NCI-H2081 (cell line): ENCODE results near the gene NIN.

Experiments
- DNase-seq, 2 experiments: peaks; one replicate each; lab custom pipeline; 2025; lab: John Stamatoyannopoulos, UW

The NIN gene

DNA sequence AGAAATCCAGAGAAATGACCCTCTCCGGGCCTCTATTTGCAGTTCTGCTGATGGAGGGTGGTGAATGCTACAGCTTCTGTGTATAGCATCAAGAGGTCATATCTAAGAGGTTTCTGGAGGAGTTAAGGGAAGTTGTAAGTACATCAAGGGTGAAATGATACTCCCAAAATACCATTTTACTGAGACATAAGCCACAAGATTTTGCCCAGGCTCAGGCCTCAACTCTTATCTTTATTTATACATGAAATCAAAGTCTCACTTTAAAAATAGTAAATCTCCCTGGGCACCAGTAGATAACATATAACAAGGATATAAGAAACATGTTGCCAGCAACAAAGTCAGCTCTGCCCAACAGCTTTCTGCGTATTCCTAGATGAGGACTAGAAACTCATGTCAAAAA lies 40.4 kb downstream of the NIN start:
- DNase-seq, result no peak

DNA sequence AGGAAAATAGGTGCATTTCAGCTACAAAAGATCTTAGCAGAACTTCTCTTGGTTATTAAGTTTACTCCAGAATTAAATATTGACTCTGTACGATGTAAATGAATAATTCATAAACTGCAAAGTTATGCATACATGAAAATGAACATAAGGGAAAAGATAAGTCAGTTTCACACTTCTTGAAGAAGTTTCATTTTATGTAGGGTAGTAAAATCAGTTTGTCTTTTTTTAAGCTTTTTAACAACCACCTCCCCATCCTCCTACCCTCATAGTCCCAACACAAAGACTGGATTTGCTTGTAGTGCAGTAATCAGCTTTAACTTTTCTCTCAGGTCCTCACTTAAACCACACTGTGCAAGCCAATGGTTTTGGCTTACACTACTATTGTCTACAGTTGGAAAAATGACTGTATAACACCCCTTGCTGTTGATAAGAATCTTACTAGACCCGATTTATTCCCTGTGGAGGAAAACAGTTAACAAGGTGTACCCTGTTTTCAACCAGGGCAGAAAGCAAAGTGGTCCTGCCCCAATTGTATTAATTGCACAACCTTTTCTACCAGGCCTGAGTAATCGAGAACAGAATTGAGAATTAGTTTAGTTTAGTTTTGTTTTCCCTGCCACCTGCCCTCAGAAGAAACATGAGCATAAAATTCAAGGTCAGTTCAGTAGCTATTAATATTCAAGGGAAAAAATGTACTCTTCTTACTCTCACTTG lies 44.1 kb downstream of the NIN start:
- DNase-seq, result no peak

DNA sequence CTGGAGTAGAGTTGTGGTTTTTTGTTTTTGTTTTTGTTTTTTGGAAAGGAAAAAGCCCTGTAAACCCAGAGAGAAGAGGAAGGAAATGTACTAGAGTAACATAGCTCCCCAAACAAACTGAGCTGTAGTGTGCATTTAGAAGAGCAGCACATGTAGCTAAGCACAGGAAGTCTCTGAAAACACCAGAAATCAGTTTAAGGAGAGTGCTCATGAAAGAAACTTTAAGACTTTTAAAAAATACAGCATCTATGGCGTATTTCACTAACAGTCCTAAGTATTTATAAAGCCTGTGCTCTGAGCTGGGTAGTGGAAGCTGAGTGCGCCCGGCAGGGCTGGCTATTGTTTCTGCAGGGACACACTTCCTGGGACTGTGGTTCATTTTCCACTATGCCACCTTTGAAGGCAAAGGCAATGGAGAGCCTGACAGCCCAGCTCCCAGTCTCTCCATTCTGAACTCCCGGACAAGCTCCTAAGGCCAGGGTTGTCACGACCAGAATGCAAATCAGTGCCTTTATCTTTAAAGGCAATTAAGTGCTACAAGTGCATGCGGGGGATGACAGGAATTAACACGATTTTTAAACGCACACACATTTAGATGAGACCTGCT lies 45.4 kb downstream of the NIN start:
- no peak for DNase-seq

DNA sequence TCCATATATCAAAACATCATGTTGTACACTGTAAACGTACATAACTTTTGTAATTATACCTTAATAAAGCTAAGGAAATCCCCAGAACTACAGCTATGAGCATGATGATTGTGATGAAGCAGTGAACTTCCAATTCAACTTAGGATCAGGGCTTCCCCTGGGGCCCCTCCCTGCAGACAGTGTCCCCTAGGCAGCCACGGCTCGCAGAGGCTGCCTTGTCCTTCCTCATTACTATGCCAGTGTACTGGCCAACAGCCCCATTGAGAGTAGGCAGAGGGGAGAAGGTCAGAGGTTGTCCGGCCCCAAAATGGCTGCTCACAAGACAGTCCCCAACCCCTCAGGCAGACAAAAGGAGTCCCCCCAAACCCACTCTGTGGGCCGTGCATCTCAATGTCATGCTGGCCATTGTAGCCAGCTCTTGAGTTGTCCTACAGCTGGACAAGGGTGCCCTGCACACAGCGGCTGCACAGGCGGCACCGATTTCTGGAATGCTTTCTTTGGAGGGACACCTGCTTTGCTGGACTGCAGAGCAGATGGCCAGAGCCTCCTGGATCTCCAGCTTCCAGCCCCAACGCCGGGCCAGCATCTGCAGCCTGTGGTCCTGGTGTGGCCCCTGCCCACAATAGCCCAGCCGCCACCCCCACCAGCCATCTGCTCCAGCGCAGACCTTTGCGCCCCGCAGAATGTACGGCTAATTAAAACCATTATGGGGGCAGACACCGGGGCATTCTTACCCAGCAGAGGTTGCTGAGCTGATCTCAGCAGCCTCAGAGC lies 46.1 kb downstream of the NIN start:
- no peak for DNase-seq

DNA sequence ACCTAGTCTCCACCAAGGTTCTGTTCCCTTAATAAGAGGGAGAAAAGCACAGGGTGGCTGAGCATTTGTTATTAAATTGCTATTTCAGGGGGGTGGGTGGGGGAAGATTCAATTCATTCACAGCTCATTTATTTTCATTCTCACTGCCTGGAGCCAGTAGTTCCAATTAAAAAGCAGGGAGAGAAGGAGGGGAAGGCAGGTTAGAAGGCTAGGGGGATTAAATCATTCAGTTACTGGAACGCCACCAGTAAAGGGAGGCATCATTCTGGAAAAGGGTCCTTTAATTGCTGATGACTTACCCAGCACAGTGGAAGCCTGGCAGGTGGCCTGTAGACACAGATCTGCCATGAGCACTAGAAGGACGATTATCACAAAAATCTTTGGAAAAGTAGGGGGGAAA lies 47.4 kb downstream of the NIN start:
- DNase-seq, result peak in 1 of 2 experiments; percentile 23

DNA sequence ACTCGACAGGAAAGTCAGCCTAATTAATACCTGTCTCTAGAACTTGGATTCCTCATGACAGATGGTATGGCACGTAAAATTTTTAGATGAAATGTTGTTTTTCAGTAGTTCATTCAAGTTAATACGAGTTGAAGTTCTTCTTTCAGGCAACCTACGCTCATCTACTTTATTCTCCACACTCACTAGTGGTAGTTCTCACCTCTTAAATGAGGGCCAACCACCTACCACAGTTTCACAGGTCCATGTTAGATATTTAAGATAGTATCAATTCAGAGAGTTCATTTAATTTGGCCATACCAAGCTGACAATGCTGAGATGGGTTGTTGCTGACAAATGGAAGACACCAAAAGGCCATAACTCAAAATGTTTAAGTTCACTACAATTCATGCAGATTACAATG lies 50.6 kb downstream of the NIN start:
- DNase-seq, result no peak

DNA sequence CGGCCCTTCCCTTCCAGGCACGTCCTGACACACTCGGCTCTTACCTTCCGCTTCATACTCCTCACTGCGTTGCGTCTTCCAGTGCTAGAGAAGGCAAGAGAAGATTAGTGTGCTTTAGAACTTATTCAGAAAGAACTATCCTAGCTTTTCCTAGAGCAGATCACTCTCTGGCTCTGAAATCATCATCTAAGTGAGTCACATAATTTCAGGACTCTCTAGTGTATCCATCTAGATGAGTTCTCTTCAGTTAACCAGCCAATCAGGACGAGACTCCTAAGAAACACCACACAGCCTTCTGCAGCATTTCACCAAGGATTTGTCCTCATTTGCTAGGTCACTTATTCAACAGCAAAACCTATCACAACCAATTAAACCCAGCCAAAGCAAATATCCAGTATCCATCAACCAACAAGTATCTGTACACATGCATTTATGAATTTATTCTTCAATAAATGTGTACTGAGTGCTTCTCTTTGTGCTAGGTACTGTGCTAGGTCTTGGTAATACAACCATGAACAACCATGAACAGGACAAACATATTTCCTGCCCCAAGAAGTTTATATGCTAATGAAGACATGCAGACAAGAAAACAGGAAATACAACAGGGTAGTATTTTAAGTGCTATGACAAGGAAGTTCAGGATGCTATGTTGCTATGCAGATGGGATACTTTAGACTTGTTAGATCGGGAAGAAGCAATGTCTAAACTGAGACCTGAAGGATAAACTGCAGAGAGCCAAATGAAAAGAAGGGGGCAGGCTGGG lies 52.1 kb downstream of the NIN start:
- no peak for DNase-seq

DNA sequence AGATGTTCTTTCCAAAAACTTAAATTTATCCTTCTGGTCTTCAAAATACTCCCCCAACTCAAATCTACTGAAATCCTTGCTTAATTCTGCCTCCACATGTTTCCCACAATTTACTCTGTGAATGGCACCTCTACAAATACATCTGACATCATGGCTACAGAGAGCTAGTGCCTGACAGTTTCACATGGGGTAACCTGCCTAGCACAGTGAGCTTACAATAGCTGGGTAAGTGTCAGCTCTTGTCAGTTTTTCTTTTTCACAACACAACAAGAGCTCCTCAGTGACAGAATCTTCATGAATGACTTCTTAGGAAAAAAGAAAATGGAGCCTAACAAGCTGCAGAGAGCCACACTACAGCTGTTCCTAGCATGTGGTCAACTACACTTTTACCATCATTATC lies 54.4 kb downstream of the NIN start:
- DNase-seq, result no peak

DNA sequence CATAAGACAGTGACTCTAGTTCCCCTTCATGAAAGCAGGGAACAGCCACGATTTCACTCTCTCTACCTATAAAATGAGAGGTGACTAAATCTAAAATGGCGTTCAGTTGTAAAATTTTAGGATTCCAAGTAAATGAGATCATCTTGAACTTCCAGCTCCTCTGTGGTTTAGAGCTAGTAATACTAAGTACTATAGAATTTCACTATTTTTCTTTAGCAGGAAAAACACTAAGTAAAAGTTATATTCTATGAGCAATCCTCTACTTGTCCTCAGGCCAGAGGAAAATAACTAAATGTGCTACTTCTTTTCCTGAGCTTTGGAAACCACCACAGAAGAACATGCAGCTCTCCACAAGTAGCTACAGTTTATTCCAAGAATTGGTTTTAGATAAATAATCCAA lies 55.6 kb downstream of the NIN start:
- DNase-seq, result no peak

DNA sequence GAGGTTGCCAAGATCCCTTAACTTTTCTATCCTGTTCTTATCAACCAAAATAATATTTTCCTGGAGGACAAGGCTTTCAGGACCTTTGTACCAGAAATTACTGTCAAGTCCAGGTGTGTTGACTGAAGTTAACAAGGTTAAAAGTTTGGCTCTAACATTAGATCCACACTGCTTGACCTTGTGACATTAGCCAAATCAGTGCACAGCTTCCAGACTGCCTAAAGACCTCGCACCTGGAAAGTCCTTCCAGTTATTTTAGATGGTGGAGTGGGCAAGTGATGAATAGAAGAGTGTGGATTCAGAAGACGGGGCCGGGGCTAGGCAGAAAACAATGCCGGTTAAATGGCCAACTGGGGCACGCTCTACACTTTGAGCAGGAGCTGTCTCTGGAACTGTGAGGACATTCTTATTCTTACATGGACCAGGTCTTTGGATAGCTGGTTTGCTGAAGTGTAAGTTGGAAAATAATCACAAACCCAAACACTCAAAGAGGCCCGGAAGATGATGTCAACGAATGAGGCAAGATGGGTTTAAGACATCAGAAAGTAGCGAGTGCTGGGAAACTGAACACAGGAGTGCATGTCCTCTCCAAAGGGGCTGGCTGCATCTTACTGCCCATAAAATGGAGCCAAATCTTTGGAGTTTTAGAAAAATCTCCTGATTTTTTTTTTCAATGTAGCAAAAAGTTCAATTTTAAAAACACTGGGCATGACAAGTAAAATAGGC lies 56.3 kb downstream of the NIN start:
- DNase-seq, result no peak

DNA sequence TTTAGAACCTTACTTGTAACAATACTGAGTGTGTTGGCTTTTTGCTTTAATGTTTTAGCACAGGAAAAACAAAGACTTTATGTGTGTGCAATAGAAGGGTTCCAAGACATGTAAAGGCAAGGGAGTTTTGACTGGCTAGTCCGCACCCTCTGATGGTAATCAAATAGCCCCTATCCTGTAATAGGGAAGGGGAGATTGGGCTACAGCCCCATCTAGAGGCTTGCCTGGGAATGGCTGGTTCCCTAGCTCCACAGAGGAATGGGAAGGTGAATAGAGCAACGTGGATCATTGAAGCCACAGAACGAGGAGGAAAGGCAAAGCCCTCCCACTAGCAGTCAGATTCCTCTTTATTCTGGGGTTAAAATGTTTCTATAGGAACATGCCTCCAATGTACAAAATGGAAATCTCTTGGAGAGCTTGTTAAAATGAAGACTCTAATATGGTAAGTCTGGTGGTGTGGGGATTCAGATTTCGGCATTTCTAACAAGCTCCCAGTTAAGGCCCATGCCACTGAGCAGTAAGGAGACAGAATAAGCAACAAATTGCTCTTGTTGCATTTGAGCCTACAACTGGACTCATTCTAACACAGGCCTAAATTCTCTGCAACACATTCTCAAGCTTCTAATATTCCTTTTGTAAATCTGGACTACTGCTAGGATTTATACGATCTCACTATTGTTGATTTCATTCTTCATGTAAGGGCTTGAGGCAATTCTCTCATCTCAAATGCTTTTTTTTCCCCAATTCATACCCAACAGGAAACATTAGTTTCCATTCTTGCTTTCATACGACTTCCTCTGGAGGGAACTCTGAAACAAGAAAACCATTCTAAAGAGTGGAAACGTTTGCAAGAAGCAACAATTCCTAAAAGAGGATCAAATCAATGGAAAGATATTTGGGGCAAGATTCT lies 57.1 kb downstream of the NIN start:
- peak; percentile 51 to 60 for DNase-seq

DNA sequence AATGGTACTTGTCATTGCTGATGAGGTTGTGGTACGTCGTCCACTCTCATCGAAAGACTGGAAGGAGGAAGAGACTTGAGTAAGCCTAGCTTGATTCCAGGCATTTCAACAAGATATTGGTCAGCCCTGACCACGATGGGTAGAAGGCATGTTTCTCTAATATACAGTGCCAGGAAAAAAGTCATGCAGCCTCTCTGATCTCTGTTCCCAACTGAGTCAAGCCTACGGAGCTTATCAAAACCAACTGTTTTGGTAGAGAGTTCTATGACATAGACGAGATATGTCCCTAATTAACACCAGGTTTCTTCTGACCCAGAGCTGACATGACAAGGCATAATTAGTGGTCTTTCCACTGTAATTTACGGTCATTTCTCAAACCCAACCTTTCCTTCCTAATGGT lies 58.5 kb downstream of the NIN start:
- no peak for DNase-seq

DNA sequence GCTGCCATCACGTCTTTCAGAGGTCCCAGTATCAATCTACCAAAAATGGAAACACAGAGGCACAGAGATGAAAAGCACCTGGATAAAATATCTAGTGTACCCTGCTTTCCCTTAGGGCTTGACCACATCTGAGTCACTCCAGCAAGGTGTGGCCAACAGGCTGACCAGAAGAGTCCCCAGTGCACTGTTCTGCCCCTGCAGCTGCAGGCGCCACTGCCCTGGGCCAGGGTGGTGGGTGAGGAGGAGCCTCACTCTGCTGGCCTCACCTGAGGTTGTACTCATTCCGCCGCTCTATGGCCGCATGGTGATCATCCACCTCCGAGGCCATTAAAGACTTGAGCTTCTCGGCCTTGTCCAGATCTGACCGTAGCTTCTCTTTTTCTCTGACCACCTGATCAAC lies 60.4 kb downstream of the NIN start:
- no peak for DNase-seq

DNA sequence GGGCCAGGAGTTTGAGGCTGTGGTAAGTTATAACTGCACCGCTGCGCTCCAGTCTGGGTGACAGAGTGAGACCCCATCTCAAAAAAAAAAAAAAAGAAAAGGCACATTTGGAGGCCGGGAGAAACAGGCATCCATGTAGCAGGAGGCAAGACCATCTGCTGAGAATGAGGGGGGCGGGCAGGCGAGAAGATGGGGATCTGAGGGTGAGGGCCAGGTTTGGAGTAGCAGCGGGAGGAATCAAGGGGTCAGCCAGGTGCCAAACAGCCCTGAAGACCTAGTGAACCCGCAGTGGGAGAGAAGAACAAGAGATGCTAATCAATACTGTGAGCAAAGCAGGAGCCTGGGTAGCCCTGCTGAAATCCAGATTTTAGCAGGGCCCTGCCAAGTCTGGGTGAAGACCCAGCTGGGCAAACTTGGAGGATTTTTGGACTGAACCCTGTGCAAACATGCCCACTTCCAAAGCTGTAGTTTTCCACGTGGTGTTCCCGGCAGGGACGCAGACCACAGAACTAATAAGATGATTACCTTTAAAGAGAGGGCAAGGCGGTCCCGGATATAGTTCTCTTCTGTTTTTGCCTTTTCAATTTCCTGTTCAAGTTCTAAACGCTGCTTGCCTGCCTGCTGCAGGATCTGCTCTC lies 61.0 kb downstream of the NIN start:
- DNase-seq, result no peak

DNA sequence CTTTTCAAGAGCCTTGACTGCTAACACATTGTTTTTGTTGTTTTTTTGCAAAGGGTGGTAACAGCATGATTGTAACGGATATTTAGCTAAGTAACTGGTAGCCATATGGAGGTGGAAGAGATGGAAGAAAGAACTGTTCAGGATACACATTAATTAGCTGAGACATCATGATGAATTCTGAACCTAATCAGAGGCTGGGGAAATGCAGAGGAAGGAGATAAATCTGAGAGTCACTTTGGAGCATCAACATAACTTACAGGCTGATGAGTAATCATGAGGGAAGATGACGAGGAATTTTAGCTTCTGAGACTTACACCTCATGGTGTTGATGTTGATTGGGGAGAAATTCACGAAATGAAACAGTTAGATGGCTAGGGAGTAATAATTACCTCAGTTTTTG lies 62.3 kb downstream of the NIN start:
- no peak for DNase-seq

DNA sequence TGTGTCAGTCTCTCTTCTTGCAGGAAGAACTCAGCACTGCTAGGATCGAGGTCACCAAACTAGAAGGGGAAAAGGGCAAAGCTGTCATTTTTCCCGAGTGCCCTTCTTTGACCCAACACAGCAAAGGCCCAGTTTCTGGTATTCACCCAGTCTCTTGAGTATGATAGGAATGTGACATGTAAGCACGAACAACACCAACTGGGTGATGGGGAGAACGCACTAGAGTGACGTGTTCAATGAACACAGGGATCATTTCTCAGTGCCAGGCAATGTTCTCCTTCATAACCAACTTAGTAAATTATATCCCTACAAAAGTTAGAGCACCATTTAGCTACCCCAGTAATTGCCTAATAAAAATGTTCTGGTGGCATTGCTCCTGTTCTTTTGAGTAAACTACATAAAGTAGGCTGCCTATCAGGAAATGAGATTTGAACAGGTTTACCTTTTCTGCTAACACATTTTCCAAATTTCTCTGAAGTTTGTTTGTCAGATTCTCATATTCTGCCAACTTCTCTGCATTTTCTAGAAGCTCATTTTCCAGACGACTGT lies 64.5 kb downstream of the NIN start:
- no peak for DNase-seq

DNA sequence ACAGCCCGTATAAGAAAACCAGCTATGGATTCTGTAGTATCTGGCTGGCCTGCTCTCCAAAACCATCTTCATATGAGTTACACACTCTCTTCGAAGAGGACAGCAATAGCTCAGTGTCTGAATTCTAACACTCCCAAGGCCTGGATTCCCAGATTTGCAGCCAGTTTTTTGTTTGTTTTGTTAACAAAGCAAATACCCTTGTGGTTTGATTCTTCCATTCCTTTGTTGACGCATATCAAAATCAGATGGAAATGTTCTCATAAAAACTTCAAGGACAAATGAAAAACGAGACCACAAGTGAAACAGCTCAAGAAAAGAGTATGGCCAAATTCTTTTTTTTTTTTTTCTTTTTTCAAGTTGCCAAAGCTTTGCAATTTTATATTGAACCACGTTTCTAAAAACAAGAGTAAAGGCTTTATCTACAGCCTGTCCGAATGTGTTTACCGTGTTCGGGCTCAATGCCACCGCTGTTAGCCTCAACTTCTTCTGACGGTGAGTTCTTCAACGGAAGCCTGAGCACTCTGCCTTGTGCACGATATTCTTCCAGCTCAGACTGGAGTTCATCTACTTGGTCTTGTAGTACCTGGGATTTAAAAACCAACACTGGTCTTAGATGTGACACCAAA lies 67.5 kb downstream of the NIN start:
- peak in 1 of 2 experiments; percentile 6 for DNase-seq

DNA sequence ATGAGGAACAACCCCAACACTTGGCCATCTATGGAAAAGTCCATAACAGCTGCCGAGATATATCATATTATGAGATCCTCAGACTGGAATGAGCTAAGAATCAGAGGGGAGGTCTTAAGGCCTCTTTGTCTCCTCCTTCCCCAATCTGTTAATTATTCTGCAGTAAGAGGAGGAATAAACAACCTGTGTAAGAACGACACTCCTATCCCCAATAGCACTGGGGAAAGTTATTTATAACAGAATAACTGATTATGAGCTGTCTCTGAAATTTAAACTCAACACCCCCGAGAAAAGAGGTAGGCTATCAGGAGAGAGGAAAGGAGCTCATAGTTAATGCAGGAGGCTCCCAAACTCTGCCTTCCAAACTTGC lies 68.0 kb downstream of the NIN start:
- DNase-seq, result no peak
